ENCODE results near the gene TRAK1. TPM values are rescaled to one million over a fixed set of nuclear protein-coding genes. Genes with fewer than 3 reads are reported as not detected.

TRAK1 gene
- total and polyA plus RNA-seq, 7 donors = 17.6 to 42.7 (median 31.8) TPM

DNA sequence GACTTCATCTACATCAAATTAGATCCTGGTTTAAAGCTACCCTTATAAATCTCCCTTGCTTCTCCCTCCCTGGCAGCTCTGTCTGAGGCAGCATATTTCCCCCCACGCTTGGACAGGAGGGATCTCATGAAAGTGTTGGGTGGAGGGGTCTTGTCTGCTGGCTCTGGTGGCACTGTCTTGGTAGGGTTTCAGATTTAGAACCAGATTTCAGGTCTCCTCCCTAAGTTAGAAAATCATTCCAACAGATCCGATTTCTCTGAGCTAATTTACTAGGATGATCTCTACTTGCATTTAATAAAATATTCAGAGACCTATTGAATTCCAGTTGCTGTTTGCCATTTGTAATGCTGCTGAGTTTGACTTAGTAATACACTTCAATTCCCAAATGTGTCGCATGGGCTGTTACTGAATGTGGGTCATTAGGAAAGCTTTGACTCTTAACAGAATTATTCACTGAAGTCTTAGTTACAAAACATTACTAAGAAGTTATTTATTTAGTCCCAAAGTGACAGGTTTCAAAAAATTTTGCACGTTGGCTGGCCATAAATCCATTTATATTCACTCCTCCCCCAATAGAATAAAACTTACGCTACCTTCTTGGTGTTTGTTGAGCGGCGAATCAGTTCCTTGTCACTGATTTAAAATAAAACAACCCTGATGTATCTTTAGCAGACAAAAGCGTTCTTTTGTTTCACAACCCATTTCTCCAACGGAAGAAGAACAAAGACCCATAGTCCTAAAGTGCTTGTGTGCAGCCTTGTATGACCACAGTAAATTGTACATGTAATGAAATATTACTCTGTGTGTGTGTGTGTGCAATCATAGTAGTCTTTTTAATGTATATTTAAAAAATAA is 84.5 kb downstream of the TRAK1 start:
- Histone ChIP-seq H3K9me3 (no peaks in the 10 kb centered on the region), H3K27ac (no peak overlapping the region), H3K27me3 (no peaks in the 10 kb centered on the region), H3K36me3 (no peaks in the 10 kb centered on the region), H3K4me1 (peaks cover 0 to 29% (median 22%) of the 10 kb centered on the region in 4 donors), H3K4me3 (no peak overlapping the region)
- WGBS, 2 donors = 75 to 77% methylated on average over 9 of the region's 9 CpGs
- TF ChIP-seq POLR2A (IDR thresholded peaks at IDR 0.05) (no peak), EP300 (IDR thresholded peaks at IDR 0.05) (no peak), POLR2AphosphoS5 (IDR thresholded peaks at IDR 0.05) (no peak)
- TF ChIP-seq, protein P1, sequence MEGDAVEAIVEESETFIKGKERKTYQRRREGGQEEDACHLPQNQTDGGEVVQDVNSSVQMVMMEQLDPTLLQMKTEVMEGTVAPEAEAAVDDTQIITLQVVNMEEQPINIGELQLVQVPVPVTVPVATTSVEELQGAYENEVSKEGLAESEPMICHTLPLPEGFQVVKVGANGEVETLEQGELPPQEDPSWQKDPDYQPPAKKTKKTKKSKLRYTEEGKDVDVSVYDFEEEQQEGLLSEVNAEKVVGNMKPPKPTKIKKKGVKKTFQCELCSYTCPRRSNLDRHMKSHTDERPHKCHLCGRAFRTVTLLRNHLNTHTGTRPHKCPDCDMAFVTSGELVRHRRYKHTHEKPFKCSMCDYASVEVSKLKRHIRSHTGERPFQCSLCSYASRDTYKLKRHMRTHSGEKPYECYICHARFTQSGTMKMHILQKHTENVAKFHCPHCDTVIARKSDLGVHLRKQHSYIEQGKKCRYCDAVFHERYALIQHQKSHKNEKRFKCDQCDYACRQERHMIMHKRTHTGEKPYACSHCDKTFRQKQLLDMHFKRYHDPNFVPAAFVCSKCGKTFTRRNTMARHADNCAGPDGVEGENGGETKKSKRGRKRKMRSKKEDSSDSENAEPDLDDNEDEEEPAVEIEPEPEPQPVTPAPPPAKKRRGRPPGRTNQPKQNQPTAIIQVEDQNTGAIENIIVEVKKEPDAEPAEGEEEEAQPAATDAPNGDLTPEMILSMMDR (IDR thresholded peaks at IDR 0.05) = no peak
- no peak for DNase-seq
- intact Hi-C loops (cut with DNase I) = no loop called here

DNA sequence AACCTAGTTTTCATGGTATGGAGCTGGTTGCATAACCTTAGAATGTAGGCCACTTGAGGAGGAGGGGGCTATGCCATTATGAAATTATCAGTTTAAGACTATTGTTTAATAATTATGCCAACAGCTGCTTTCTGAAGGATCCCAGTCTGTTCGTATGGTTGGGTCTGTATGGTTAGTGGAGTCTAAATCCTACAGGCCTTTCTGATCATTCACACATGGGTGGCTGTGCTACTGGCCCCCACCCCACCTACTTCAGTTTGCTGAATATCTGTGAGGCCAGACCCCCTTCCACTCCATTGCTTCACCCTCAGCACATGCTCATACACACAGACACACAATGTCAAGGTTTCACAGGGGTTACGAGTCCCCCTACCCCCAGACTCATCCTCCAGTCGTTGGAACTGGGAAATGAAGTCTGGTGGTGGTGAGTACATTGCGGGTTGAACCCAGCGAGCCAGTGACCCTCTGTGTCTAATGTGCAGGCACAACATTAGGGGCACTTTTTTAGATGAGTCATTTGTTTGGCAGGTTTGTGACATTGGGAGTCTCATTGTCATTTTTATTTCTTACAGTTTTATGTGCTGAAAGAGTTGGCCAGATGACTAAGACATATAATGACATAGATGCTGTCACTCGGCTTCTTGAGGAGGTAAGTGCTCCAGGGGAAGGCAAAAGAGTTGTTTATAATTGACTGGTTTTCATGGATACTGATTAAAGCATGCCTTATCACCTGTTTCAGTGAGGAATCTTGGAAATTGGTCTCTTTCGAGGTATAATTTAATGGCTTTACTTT is 85.3 kb downstream of the TRAK1 start:
- H3K27ac ChIP-seq = no peak overlapping the region
- H3K4me3 ChIP-seq = no peak overlapping the region
- peak; percentile 27 for DNase-seq
- peaks cover 0 to 27% (median 21%) of the 10 kb centered on the region in 4 donors for H3K4me1 ChIP-seq
- no peaks in the 10 kb centered on the region for H3K27me3 ChIP-seq
- no peaks in the 10 kb centered on the region for H3K9me3 ChIP-seq
- no peak for TF ChIP-seq EP300 (IDR thresholded peaks at IDR 0.05)
- TF ChIP-seq, protein P1 (IDR thresholded peaks at IDR 0.05) = no peak
- no peak for TF ChIP-seq POLR2A (IDR thresholded peaks at IDR 0.05)
- no peak for TF ChIP-seq POLR2AphosphoS5 (IDR thresholded peaks at IDR 0.05)
- H3K36me3 ChIP-seq = no peaks in the 10 kb centered on the region
- intact Hi-C loops (cut with DNase I) = no loop called here
- 75 to 85% methylated on average over 7 of the region's 7 CpGs for WGBS, 2 donors

DNA sequence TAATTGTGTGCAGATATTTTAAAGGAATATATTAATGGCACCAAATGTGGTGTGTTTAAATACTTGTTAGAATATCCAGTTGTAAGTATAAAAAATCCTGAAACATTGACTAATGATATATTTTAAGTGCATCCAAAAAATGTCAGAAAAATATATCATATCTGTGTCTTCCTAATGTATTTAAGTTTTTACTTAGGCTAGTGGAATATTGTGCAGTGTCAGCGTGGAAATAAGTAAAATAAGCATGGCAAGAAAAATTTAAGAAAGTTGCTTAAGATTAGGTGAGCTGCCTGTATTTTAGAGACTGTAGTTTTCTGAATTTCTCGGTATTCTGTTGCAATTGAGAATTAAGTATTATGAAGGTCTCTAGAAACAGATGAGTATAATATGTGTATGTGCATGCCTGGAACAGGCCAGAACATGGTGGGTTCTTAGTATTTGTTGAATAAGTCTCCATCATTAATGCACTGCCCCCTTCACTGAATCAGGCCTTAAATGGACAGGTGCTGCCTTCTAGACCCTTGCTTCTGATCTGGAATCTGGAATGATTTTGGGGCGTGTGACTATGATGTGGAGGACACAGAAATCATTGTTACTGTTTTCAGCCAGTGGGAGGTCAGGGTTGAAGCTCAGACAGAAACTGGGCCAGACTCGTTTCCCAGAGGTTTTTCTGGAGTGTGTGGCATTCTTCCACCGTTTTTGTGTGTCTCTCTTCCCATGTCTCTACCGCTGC is 86.1 kb downstream of the TRAK1 start:
- DNase-seq = no peak
- H3K9me3 ChIP-seq = no peaks in the 10 kb centered on the region
- no peak overlapping the region for H3K4me3 ChIP-seq
- TF ChIP-seq POLR2AphosphoS5 (IDR thresholded peaks at IDR 0.05) = no peak
- TF ChIP-seq POLR2A (IDR thresholded peaks at IDR 0.05) = no peak
- TF ChIP-seq, protein P1 (IDR thresholded peaks at IDR 0.05) = no peak
- no peak overlapping the region for H3K27ac ChIP-seq
- WGBS, 2 donors = 84 to 90% methylated on average over 6 of the region's 6 CpGs
- intact Hi-C loops (cut with DNase I) = no loop called here
- no peaks in the 10 kb centered on the region for H3K36me3 ChIP-seq
- no peaks in the 10 kb centered on the region for H3K27me3 ChIP-seq
- peaks cover 0 to 21% (median 17%) of the 10 kb centered on the region in 4 donors for H3K4me1 ChIP-seq

DNA sequence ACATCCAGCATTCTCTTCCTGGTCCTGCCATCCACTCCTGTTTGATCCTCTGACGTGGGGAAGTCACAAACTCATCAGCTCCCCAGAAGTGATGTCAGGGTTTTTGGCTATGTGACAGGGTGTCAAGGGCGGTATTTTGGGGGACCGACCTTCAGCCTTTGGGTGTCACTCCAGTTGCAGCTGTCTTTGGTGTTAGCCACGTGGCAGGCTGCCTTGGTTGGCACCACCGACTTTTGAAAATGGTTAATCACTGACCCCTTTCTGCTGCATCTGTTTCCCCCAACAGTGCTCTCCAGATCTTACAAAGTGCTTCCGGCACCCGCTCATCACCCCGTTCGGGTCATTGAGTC is 86.6 kb downstream of the TRAK1 start:
- 94 to 96% methylated on average over 9 of the region's 9 CpGs for WGBS, 2 donors
- no peaks in the 10 kb centered on the region for H3K9me3 ChIP-seq
- H3K36me3 ChIP-seq = no peaks in the 10 kb centered on the region
- H3K27me3 ChIP-seq = no peaks in the 10 kb centered on the region
- TF ChIP-seq, protein P1 (IDR thresholded peaks at IDR 0.05) = no peak
- TF ChIP-seq POLR2AphosphoS5 (IDR thresholded peaks at IDR 0.05) (no peak), EP300 (IDR thresholded peaks at IDR 0.05) (no peak), POLR2A (IDR thresholded peaks at IDR 0.05) (no peak)
- no peak overlapping the region for H3K4me3 ChIP-seq
- H3K4me1 ChIP-seq = peaks cover 0 to 21% (median 16%) of the 10 kb centered on the region in 4 donors
- intact Hi-C loops (cut with DNase I) = no loop called here
- no peak overlapping the region for H3K27ac ChIP-seq
- DNase-seq = peak; percentile 44
